GM23248 (cell line): ENCODE results near the gene HELB.

Experiments
- EZH2 ChIP-seq: fragments of 200-600 bp; sonication (generic); IDR thresholded peaks from 2 replicates; pipeline ENCODE4 v1.6.1; 2018; ENCODE audit warnings: antibody characterized with exemption, mild to moderate bottlenecking; ENCODE audit not compliant: insufficient read depth, poor library complexity, severe bottlenecking
- EZH2phosphoT487 ChIP-seq: fragments of 200-600 bp; sonication (generic); IDR thresholded peaks from 2 replicates; pipeline ENCODE4 v1.6.1; 2018; ENCODE audit warnings: antibody characterized with exemption, moderate library complexity, mild to moderate bottlenecking, low read depth; ENCODE audit not compliant: insufficient read depth

- TF ChIP-seq EZH2 (no peak), EZH2phosphoT487 (no peak)
Measured at GRCh38 chr12:66335746-66336145, 33.5 kb downstream of the HELB start.
